GM18870 (cell line): ENCODE results near the gene COA8.

Experiments used
- ATAC-seq: cut with Tn5 transposase; IDR thresholded peaks from one replicate; pipeline ENCODE4 v1.9.1; 2021; ENCODE audit warnings: moderate library complexity; ENCODE audit not compliant: unreplicated experiment

COA8 gene

DNA sequence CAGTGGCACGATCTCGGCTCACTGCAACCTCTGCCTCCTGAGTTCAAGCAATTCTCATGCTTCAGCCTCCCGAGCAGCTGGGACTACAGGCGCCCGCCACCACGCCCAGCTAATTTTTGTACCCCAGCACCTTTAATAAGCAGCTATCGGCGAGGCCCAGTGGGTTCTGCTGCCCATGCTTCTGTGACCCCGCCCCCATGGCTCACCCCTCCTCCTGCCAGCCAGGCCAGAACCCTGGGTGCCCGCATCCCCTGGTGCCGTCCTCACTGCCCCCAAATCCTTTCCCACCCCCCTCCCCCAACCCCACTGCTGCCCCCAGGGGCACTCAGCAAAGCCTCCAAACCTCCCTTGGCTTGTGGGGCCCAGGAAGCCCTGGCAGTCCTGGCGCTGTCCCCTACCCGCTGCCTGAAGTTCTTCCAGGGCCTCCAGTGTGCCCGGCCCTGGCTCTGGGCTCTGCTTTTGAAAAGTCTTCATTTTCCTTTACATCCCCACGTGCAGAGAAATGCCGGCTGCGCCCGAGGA, 14.8 kb upstream of the COA8 start:
- no peak for ATAC-seq

GRCh38 chr14:103548463-103549351, 14.1 kb upstream of the COA8 start:
- ATAC-seq: no peak

DNA sequence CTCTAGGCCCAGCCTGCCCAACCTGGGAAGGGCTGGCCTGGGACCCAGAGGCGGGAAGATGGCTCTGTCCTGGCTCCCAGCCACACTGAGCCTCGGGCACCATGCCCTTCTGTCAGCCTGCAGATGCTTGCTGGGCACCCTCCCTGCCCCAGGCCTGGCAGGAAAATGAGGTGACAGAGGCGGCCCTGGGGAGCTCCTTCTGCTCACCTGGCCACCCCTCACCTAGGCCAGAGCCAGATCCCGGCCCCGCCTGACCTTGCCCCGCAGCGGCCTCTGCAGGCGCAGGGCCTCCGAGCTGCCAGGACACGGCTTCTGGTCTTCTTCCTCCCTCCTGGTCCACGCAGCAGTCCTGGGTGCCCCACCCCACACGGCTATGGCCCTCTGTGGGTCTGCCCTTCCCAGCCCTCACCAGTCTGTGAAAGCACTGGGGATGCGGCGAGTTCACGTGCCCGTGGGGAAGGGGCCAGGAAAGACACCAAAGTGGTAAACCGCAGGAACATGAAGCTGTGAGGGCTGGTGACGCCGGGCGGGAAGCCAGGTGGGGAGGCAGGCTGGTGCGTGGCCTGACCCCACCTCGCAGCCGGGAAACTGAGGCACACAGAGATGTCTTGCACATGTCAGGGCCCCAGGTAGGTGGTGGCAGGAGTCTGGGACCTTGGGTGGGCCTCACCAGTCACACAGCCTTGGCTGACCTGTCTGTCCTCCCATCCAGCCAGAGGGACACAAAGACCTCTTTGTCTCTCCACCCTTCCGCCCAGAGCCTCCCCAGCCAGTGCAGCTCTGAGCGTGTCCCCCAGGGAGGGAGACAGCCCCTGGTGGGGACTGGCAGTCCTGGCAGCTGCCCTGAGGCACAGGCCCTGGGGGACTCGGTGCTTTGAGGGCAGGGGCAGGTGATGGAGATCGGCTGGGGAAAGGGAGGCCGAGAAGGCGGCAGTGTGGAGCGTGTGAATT, 13.1 kb upstream of the COA8 start:
- ATAC-seq: no peak

DNA sequence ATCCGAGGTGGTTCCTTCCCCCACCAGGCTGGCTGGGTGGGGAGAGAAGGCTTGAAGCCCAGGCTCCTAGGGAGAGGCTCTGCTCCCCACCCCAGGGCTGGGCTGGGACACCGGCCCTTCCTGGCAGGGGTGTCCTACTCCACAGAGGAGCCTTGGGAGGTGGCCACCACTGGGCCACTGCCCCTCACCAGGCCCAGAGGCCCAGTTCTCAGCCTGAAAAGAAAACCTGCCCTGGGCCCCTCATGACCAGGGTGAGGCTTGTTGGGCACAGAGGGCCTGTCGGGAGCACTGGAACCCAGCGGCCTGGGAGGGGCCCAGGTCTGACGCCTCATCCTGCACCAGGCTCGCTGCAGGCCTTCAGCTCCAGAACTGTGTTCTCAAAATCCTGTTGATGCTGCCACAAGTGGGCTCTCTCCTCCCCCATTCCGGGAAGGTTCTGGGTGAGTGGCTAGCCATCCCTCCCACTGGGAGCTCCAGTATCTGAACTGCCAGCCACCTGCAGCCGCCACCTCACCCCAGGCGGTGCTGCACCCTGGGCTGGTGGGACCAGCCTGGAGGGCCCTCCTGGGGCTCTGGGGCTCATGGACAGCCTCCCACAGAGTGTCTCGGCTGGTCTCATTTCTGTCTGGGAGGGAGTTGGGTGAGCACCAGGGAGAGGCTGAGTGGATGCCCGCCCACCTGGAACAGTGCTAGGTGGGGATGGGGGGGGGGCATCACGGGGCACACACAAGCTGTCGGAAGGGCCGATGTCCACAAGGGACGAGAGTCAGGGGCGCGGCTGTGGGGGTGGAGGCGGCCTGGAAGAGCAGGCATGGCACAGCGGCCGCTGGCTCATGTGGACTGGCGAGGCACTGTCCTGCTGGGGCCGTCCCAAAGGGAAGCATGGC, 12.1 kb upstream of the COA8 start:
- ATAC-seq: no peak

DNA sequence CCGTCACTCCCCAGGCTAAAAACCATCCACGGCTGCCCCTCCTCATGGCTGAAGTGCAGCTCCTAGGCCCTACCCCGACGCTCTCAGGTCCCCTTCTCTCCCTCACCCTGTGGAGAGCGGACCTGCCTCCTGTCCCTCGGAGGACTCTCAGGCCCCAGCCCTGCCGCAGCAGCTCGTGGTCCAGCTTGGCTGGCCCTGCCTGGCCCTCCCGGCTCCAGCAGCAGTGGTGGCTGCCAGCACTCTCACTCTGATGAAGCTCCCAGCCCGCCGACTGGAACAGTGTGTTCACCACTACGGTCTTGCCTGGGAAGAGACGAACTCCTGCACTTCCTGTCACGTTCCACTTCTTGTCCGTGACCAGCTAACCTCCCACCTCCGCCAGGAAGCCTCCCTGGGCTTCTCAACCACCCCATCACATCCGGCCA, 11.4 kb upstream of the COA8 start:
- ATAC-seq: no peak

- no peak for ATAC-seq
These were observed 10.5 kb upstream of the COA8 start for GRCh38 chr14:103552011-103552845.

- no peak for ATAC-seq
These were observed 9.9 kb upstream of the COA8 start for GRCh38 chr14:103552846-103553210.

- no peak for ATAC-seq
These were observed 7.0 kb upstream of the COA8 start for GRCh38 chr14:103555559-103556337.

DNA sequence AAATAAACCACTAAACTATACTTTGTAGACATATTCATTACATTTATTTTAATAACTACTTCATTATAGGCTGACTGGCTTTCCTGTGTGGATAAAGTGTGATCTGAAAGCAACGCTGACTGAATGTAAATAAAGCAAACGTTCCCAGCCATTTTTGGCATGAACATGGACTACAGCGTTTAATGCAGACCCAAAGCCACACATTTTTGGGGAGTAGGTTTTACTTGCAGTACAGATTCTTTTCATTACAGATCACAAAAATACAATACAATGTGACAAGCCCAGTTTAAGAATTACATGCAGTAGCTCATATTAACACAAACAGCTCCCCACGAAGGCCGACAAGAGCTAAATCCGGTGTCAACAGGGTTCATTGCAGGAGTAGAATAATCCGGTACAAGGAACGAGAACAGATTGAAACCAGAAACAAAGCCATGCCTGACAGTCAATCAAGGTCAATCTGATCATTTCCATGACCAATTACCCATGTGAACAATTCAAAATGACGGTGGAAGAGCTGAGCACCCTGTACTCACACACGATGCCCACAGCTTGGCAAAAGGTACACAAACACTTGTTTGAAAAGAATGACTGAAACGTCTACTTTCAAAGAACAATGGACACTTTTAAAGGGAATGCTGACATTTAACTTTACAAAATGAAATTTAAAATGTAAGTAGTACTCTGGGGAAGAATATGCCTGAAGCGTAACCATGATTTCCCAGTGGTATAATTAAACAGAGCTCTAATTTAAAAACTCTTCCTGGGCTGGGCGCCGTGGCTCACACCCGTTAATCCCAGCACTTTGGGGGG, 5.6 kb upstream of the COA8 start:
- no peak for ATAC-seq

DNA sequence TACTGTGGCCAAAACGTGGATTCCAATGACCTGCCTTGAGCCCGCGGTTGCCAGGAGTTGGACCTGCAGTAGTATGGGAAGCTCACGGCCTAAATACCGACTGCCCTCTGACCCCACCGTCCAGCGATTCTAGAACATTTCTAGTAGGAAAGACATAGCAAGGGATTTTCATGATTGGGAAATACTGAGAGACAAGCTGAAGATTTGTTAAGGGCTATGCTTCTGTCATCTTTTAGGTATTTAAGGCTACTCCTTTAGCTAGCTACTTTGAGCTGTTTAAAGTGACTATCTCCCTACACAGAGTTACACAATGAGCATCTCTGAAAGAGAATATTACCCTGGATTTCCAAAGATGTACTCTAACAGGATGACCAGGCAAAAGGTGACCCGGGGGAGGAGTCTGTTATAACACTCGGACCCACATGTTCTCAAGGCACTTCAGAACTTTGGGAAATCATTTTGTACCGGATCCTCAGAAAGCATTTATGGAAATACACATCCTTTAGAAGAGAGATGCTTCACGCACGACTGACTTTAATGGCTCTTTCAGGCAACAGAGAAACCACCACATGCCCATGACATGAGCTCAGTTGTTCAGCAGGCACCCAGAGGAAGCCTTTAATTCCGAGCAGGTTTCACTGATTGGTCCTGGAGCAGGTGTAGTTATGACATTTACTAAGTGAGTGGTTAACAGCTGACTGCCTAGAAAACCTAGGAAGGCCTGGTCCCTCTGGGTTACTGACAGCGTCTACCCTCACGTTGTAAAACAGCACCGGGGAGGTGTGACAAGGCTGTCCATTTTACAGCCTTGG, 4.5 kb upstream of the COA8 start:
- ATAC-seq: no peak

GRCh38 chr14:103559766-103560165, 3.0 kb upstream of the COA8 start:
- ATAC-seq: no peak

DNA sequence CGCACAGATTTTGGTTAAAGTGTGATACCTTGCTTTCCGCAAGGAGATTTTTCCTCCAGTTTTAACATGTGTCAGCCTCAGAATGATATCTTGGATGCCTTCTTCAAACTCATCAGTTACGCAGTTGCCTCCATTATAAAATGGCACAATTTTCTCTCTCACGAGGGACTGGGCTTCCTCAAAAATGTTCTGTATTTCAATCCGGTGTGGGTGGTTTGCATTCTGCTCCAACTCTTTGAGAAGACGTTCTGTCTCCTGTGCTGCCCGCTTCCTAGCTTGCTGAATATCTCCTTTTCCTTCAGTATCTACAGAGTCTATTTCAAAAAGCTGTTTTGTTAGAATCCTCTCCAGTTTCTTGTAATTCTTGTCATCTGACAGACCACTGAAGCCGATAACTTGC, 2.1 kb upstream of the COA8 start:
- no peak for ATAC-seq

DNA sequence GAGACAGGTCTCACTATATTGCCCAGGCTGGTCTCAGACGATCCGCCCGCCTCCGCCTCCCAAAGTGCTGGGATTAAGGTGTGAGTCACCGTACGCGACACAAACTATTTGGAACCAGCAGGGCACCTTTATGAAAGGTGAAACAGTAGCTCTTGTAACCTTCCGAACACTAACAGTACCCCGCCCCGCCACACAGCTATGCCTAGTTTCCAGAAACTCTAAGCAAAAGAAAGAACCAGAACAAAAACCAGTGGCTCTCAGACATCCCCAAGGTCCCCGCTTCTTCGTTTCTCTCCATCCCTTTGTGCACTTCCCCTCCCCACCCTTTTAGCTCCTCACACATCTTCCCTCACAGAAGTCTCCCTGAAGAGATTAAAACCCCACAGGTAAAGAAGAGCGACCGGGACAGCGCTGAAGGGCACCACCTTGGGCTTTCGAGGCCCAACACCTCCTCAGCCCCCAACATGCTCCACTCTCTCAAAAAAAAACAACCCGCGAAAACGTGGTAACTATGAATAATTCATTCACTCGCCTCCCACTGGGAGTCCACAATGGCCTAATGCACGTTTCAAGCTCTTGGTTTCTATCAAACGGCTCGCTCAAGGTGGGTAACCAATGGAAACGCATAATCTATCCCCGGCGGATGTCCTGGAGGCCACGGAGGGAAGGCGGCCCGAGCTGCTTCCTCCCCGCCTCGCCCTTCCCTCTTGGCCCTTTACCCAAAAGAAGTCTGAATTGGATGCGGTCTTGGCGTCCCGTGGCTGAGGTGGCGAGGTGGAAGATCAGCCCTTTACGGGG, 1.2 kb upstream of the COA8 start:
- no peak for ATAC-seq

DNA sequence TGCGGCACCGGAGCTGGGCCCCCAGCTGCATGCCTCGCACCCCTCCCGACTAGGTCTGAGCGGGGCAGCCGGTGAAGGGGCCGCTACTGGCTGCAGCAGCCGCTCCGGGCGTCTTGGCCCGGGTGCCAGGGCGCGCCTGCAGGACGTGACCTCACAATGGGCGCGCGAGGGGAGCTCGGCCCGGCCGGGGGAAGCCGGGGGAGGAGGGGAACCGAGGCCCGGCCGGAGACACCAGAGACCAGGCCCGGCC, 656 bp upstream of the COA8 start:
- no peak for ATAC-seq

- ATAC-seq: no peak
These were observed 463 bp downstream of the COA8 start for GRCh38 chr14:103563226-103563620.

DNA sequence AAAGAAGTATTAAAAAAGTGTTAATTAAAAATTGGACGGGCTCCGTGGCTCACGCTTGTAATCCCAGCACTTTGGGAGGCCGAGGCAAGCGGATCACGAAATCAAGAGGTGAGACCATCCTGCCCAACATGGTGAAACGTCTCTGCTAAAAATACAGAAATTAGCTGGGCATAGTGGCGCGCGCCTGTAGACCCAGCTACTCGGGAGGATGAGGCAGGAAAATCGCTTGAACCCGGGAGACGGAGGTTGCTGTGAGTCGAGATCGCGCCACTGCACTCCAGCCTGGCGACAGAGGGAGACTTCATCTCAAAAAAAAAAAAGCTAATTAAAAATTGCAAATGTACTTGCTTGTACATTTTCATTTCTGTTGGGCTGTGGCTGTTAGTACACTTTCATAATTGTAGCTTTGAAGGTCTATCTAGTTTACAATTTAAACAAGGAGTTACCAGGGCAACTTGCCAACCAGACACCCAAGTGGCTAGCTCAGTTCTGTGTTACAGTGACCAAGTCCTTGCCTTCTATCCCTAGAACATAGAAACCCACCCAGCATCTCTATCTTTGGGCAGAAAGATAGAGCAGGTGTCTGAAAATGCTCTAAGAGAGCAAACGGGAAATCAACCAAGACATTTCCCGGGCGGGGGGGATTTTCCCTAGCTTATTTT, 1.2 kb downstream of the COA8 start:
- no peak for ATAC-seq
